ENCODE results near the gene UPK3BL2.
"Not testable (repeated sequence)": the region's sequence is repeated elsewhere in the genome, so short reads cannot be mapped to it uniquely, and the experiment has no call there.

Gene UPK3BL2, protein sequence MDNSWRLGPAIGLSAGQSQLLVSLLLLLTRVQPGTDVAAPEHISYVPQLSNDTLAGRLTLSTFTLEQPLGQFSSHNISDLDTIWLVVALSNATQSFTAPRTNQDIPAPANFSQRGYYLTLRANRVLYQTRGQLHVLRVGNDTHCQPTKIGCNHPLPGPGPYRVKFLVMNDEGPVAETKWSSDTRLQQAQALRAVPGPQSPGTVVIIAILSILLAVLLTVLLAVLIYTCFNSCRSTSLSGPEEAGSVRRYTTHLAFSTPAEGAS

GRCh38 chr7:102543596-102543995 is at the start of gene UPK3BL2:
Gene UPK3BL2, minus strand, starts transcription at chr7:102543696. Its CDS starts 60 bp downstream, at chr7:102543636.
- DNase-seq (ENCODE audit: low read depth in 2 of 2) = not testable (repeated sequence)

GRCh38 chr7:102592477-102593019 is 49.1 kb upstream of the UPK3BL2 start:
- not testable (repeated sequence) for DNase-seq (ENCODE audit: low read depth in 2 of 2)

- DNase-seq (ENCODE audit: low read depth in 2 of 2) = not testable (repeated sequence)
These were observed 46.4 kb upstream of the UPK3BL2 start for GRCh38 chr7:102589857-102590256.

DNA sequence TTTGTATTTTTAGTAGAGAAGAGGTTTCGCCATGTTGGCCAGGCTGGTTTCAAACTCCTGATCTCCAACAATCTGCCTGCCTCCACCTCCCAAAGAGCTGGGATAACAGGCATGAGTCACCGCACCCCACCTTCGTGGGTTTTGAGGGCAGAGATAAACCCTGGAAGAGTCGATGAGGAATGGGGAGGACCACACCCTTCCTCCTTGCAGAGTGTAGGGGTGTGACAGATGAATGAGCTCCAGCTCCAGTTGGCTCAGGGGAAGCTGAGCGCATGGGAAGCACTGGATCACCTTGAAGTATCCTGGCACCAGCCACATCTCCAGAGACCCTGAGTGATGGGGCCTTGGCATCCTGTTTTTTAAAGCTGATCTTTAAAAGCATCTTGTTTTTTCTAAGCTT is 40.0 kb upstream of the UPK3BL2 start:
- not testable (repeated sequence) for DNase-seq (ENCODE audit: low read depth in 2 of 2)

- DNase-seq (ENCODE audit: low read depth in 2 of 2) = not testable (repeated sequence)
These were observed 38.2 kb upstream of the UPK3BL2 start for GRCh38 chr7:102581722-102582121.

- not testable (repeated sequence) for DNase-seq (ENCODE audit: low read depth in 2 of 2)
These were observed 35.0 kb upstream of the UPK3BL2 start for GRCh38 chr7:102578486-102578885.

GRCh38 chr7:102577315-102578240 is 34.1 kb upstream of the UPK3BL2 start:
- DNase-seq (ENCODE audit: low read depth in 2 of 2) = not testable (repeated sequence)

- not testable (repeated sequence) for DNase-seq (ENCODE audit: low read depth in 2 of 2)
These were observed 32.9 kb upstream of the UPK3BL2 start for GRCh38 chr7:102576363-102576762.

GRCh38 chr7:102574607-102575006 is 31.1 kb upstream of the UPK3BL2 start:
- DNase-seq (ENCODE audit: low read depth in 2 of 2) = not testable (repeated sequence)

GRCh38 chr7:102572261-102573239 is 29.1 kb upstream of the UPK3BL2 start, which contains the start of gene POLR2J3:
Gene POLR2J3, minus strand, starts transcription at chr7:102572583. Its CDS starts 62 bp downstream, at chr7:102572521.
- peak; percentile 100 for DNase-seq (ENCODE audit: low read depth in 2 of 2)

DNA sequence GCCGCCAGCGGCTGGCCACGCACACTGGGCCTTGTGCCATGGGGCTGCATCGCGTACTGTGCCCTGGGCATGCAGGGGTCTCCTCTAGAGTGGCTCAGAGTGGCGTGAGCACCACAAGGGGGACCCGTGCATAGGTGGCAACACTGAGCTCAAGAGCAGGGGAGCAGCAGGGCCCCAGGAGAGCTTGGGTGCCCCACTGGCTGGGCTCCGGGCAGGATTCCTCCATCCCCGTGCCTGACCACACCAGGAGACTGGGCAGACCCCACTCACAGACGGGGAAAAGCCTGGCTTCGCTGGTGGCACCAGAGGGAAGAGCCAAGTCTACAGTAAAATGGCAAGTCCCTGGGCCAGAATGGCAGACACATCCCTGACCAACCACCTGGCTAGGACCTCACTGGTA is 25.1 kb upstream of the UPK3BL2 start:
- DNase-seq (ENCODE audit: low read depth in 2 of 2) = not testable (repeated sequence)

- not testable (repeated sequence) for DNase-seq (ENCODE audit: low read depth in 2 of 2)
These were observed 7.4 kb upstream of the UPK3BL2 start, which contains the start of gene SPDYE2 for GRCh38 chr7:102550808-102551422. Gene SPDYE2, plus strand, starts transcription at chr7:102551226. Its CDS starts 2,030 bp downstream, at chr7:102553256.

DNA sequence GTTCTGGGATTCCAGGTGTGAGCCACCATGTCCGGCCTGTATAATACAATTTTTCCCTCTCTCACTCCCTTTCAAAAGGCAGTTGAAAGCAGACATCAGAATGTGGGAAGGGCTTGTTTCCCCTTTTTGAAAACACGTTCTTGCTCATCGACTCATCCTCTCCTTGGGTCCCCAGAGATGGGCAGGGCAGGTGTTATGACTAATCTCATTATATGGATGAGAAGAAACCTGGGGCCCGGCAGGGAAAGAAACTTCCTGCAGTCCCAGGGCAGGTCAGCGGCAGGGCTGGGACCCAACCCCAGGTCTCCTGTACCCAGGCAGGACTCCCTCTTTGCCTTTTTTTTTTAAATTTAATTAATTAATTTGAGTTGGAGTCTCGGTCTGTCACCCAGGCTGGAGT is 2.9 kb upstream of the UPK3BL2 start:
- DNase-seq (ENCODE audit: low read depth in 2 of 2) = not testable (repeated sequence)

- DNase-seq (ENCODE audit: low read depth in 2 of 2) = not testable (repeated sequence)
These were observed 1.8 kb upstream of the UPK3BL2 start for GRCh38 chr7:102545288-102545687.

DNA sequence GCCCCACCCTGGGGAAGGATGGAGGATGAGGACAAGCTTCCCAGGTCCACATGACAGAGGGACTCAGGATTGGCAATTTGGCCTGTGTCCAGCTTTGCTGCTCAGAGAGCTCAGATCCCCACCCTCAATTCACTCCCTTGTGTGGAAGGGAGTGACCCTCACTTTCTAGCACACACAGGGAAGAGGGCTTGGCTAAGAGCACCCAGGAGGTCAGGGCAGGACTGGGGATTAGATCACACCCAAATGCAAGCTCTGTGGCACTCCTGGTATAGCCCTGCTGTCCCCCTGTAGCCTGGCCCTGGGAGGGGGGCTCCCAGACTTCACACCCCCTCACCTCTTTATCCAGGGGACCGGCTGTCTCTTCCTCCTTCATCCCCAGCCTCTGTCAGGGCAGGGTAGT is 876 bp upstream of the UPK3BL2 start:
- DNase-seq (ENCODE audit: low read depth in 2 of 2) = not testable (repeated sequence)

DNA sequence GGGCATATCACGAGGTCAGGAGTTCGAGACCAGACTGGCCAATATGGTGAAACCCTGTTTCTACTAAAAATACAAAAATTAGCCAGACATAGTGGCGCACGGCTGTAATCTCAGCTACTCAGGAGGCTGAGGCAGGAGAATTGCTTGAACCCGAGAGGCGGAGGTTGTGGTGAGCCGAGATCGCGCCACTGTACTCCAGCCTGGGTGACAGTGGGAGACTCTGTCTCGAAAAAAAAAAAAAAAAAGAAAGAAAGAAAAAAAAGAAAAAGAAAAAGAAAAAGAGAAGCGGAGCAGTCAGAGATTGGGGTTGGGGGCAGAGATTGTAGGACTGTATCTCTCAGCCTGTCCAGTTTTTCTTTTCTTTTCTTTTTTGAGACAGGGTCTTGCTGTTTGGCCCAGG is 725 bp downstream of the UPK3BL2 start:
- not testable (repeated sequence) for DNase-seq (ENCODE audit: low read depth in 2 of 2)

DNA sequence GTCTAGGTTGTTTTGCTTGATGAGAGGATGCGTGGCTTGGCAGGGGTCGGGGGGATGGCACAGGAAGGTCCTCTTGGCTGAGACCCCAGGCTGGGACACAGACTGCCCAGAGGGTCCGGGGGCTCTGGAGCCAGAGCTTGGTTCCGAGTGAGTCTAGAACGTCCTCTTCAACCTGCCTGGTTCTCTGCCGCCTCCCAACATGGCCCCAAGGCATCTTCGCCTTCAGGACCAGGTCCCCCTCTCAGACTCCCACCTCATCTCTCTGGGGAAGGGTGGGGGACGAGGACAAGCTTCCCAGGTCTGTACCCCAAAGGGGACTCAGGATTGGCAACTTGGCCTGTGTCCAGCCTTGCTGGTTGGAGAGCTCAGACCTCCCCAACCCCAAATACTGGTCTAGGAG is 1.4 kb downstream of the UPK3BL2 start:
- not testable (repeated sequence) for DNase-seq (ENCODE audit: low read depth in 2 of 2)

DNA sequence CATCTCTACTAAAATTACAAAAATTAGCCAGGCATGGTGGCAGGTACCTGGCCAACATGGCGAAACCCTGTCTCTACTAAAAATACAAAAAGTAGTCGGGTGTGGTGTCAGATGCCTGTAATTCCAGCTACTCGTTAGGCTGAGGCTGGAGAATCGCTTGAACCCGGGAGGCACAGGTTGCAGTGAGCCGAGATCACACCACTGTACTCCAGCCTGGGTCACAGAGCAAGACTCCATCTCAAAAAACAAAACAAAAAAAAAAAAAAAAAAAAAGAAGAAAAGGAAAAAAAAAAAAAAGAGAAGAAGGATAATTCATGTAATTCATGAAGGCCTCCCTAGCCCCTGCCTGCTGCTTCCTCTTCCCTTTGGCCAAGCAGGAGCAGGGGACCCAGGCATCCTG is 2.9 kb downstream of the UPK3BL2 start:
- DNase-seq (ENCODE audit: low read depth in 2 of 2) = not testable (repeated sequence)

DNA sequence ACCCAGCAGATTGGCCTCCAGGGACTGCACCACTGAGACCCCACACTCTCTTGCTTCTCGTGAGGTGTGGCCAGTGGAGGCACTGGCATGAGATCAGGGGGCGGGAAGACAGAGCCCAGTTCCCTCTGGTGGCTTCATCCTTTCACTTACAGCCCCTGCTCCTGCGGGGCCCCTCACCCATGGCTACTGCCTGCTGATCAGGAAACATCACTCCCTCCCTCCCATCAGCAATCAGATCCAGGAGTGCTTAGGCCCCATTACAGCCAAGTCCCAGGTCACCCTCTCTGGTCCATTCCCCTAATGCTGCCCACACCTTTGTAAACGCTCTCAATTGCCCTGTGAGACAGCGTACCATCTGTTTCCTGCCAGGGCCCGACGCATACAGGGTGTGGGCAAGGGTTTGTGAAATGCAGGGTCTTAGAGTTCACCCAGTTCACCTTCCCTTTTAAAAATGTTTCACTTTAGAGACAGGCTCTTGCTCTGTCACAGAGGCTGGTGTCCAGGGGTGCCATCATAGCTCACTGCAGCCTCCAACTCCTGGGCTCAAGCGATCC is 8.4 kb downstream of the UPK3BL2 start:
- not testable (repeated sequence) for DNase-seq (ENCODE audit: low read depth in 2 of 2)

- not testable (repeated sequence) for DNase-seq (ENCODE audit: low read depth in 2 of 2)
These were observed 11.4 kb downstream of the UPK3BL2 start for GRCh38 chr7:102532127-102532526.

All from stimulated activated CD4-positive, alpha-beta T cell treated with anti-CD3 and anti-CD28 coated beads, Interleukin-12 subunit alpha, Interleukin-12 subunit beta, amount 100 ng/mL, for 24 hours (primary cell).